Liver (tissue), 9 donors: ENCODE measurements around the gene MYL10. TPM values are rescaled to one million over a fixed set of nuclear protein-coding genes. Genes with fewer than 3 reads are reported as not detected.

Experiments used
- DNase-seq: peaks from one replicate; pipeline ENCODE4 v3.0.0-alpha.2; 2017; ENCODE audit warnings: low spot score
- H3K27ac ChIP-seq, 2 donors: one replicate each; pipeline ENCODE4 v1.7.0; 2013; ENCODE audit warnings: inconsistent platforms in 2 of 2, low read length in 2 of 2, control low read depth in 1 of 2, low read depth in 1 of 2, mild to moderate bottlenecking in 1 of 2
- H3K27me3 ChIP-seq, 4 donors: one replicate each; pipeline versions ENCODE4 v1.6.1 to v1.7.0; 2013; ENCODE audit warnings: low read length in 3 of 4, inconsistent platforms in 1 of 4, mild to moderate bottlenecking in 1 of 4, moderate library complexity in 1 of 4; ENCODE audit not compliant: control insufficient read depth in 4 of 4, insufficient read depth in 4 of 4
- H3K36me3 ChIP-seq, 4 donors: one replicate each; pipeline versions ENCODE4 v1.6.1 to v1.7.0; 2013; ENCODE audit warnings: low read length in 3 of 4, mild to moderate bottlenecking in 3 of 4, low read depth in 1 of 4, moderate library complexity in 1 of 4; ENCODE audit not compliant: control insufficient read depth in 4 of 4, insufficient read depth in 3 of 4
- H3K4me1 ChIP-seq, 4 donors: one replicate each; pipeline versions ENCODE4 v1.6.1 to v1.7.0; 2013; ENCODE audit warnings: low read length in 3 of 4, mild to moderate bottlenecking in 3 of 4, moderate library complexity in 1 of 4; ENCODE audit not compliant: control insufficient read depth in 4 of 4, insufficient read depth in 4 of 4
- H3K4me3 ChIP-seq, 3 donors: one replicate each; pipeline versions ENCODE4 v1.6.1 to v1.7.0; 2013; ENCODE audit warnings: low read length in 3 of 3, control low read depth in 1 of 3, low read depth in 1 of 3, mild to moderate bottlenecking in 1 of 3
- H3K9ac ChIP-seq, 2 donors: one replicate each; pipeline ENCODE4 v1.7.0; 2013; ENCODE audit warnings: low read length in 2 of 2, mild to moderate bottlenecking in 2 of 2, moderate library complexity in 2 of 2, control low read depth in 1 of 2, low read depth in 1 of 2
- H3K9me3 ChIP-seq, 4 donors: one replicate each; pipeline versions ENCODE4 v1.6.1 to v1.7.0; 2013; ENCODE audit warnings: low read length in 3 of 4; ENCODE audit not compliant: control insufficient read depth in 4 of 4
- EGR1 ChIP-seq, 2 donors: IDR thresholded peaks; 2 replicates each; pipeline ENCODE4 v1.6.1; 2016 to 2018; ENCODE audit warnings: antibody characterized with exemption in 2 of 2, low read depth in 2 of 2
- FOXA1 ChIP-seq: IDR thresholded peaks from 2 replicates; pipeline ENCODE4 v1.6.1; 2016; ENCODE audit warnings: antibody characterized with exemption
- FOXA2 ChIP-seq: IDR thresholded peaks from 2 replicates; pipeline ENCODE4 v1.6.1; 2016; ENCODE audit warnings: antibody characterized with exemption
- GABPA ChIP-seq, 2 donors: IDR thresholded peaks in 1 of 2; conservative IDR thresholded peaks in 1 of 2; 2 replicates each; pipeline ENCODE4 v1.6.1; 2016; ENCODE audit warnings: antibody characterized with exemption in 2 of 2, mild to moderate bottlenecking in 1 of 2, moderate library complexity in 1 of 2
- HNF4A ChIP-seq, 2 donors: conservative IDR thresholded peaks; 2 replicates each; pipeline ENCODE4 v1.6.1; 2016; ENCODE audit warnings: antibody characterized with exemption in 2 of 2, mild to moderate bottlenecking in 2 of 2
- HNF4G ChIP-seq: IDR thresholded peaks from 2 replicates; pipeline ENCODE4 v1.6.1; 2016; ENCODE audit warnings: antibody characterized with exemption
- JUND ChIP-seq, 2 donors: IDR thresholded peaks; 2 replicates each; pipeline ENCODE4 v1.6.1; 2016; ENCODE audit warnings: antibody characterized with exemption in 2 of 2
- NR2F2 ChIP-seq: IDR thresholded peaks from 2 replicates; pipeline ENCODE4 v1.6.1; 2016; ENCODE audit warnings: antibody characterized with exemption
- RAD21 ChIP-seq, 2 donors: IDR thresholded peaks; 2 replicates each; pipeline ENCODE4 v1.6.1; 2016; ENCODE audit warnings: antibody characterized with exemption in 2 of 2, mild to moderate bottlenecking in 2 of 2
- RXRA ChIP-seq, 2 donors: IDR thresholded peaks; 2 replicates each; pipeline ENCODE4 v1.6.1; 2017 to 2018; ENCODE audit warnings: antibody characterized with exemption in 2 of 2, mild to moderate bottlenecking in 1 of 2
- SP1 ChIP-seq: IDR thresholded peaks from 2 replicates; pipeline ENCODE4 v1.6.1; 2018; ENCODE audit warnings: antibody characterized with exemption, mild to moderate bottlenecking
- TAF1 ChIP-seq: conservative IDR thresholded peaks from 2 replicates; pipeline ENCODE4 v1.6.1; 2016; ENCODE audit warnings: antibody characterized with exemption, mild to moderate bottlenecking
- YY1 ChIP-seq: IDR thresholded peaks from 2 replicates; pipeline ENCODE4 v1.6.1; 2016; ENCODE audit warnings: antibody characterized with exemption, mild to moderate bottlenecking
- WGBS: extraction: QIAGEN DNeasy Blood & Tissue Kit; methylation state at CpG from one replicate; pipeline ENCODE4 v1.1.7; 2013; 5-methylcytosine and 5-hydroxymethylcytosine counted together
- polyA plus RNA-seq, 2 donors: library from polyadenylated mRNA; stranded (reverse) in 1 of 2; unstranded in 1 of 2; fragments of 200-250 nt in 1 of 2; fragments of >200 nt in 1 of 2; fragmentation: Nextera tagmentation in 1 of 2; extraction: Ambion mirVana in 1 of 2; gene quantifications; one replicate each; pipeline versions ENCODE4 v1.2.1 to v1.2.3, GENCODE V29; 2013 to 2015
- total RNA-seq, 2 donors: library from RNA; depleted of rRNA; stranded (reverse); fragments of >200 nt; gene quantifications; one replicate each; pipeline ENCODE4 v1.2.3, GENCODE V29; 2014
- TF ChIP-seq, protein P1 (sequence below): IDR thresholded peaks from 2 replicates; pipeline ENCODE4 v1.6.1; 2016; ENCODE audit warnings: antibody characterized with exemption
- TF ChIP-seq, protein P2 (sequence below): IDR thresholded peaks from 2 replicates; pipeline ENCODE4 v1.6.1; 2016; ENCODE audit warnings: antibody characterized with exemption
- TF ChIP-seq, protein P3 (sequence below): fragments of 150-350 bp; IDR thresholded peaks from 2 replicates; pipeline ENCODE4 v1.5.1; 2017; ENCODE audit warnings: improper control_type of control experiment, low read depth, low read length; ENCODE audit not compliant: missing input control
- TF ChIP-seq, protein P4 (sequence below): IDR thresholded peaks from 2 replicates; pipeline ENCODE4 v1.6.1; 2016; ENCODE audit warnings: antibody characterized with exemption, mild to moderate bottlenecking
- TF ChIP-seq, protein P5 (sequence below): IDR thresholded peaks from 2 replicates; pipeline ENCODE4 v1.6.1; 2016; ENCODE audit warnings: antibody characterized with exemption
- donor health status: healthy.
- donor health status: healthy.
- donor health status: healthy.
- donor health status: healthy.
- donor health status: healthy.

Gene MYL10
- total and polyA plus RNA-seq, 4 donors, result not detected

DNA sequence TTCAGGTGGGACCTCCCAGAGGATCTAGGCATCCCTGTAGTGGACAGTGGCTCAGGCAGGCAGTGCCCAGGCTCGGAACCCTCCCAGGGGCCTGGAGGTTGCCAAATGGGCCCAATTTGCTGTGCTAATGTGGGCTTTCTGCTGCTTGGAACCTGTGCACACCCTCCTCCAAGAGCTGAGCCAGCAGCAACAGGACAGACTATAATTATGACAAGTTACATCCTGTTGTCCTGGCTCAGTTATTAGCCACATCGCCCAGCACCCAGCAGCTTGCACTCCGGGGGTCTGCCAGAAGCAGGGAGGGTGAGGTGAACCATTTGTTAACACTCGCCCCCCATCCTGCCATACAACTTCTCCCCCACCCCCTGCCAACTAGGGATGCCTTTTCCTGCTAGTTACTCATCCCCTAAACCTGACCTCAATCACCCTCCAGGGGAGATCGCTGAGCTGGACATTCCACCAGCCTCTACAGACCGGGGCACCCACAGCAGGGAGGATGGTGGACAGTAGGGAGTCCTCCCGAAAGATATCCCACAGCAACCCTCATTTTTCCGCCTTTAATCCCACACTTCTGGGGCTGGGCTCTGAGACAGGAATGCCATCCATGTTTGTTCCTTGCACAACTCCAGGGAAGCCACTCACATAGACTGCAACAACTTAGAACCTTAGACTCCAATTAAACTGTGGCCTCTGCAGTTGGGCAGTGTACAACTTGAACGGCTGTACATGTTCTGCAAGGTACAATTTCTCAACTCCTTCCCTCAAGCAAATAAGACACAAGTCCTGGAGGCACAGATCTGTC, 7.9 kb upstream of the MYL10 start:
- TF ChIP-seq, protein P1, sequence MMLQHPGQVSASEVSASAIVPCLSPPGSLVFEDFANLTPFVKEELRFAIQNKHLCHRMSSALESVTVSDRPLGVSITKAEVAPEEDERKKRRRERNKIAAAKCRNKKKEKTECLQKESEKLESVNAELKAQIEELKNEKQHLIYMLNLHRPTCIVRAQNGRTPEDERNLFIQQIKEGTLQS, result no peak
- no peak for TF ChIP-seq RXRA (IDR thresholded peaks at IDR 0.05)
- TF ChIP-seq NR2F2, result no peak
- TF ChIP-seq GABPA (IDR thresholded peaks at IDR 0.05 in 1 of 2, conservative IDR thresholded peaks at IDR 0.05 in 1 of 2), result no peak
- no peak for TF ChIP-seq FOXA1
- no peak for TF ChIP-seq RAD21 (IDR thresholded peaks at IDR 0.05)
- TF ChIP-seq HNF4G, result no peak
- no peak for TF ChIP-seq FOXA2
- no peak for TF ChIP-seq SP1
- TF ChIP-seq, protein P2, sequence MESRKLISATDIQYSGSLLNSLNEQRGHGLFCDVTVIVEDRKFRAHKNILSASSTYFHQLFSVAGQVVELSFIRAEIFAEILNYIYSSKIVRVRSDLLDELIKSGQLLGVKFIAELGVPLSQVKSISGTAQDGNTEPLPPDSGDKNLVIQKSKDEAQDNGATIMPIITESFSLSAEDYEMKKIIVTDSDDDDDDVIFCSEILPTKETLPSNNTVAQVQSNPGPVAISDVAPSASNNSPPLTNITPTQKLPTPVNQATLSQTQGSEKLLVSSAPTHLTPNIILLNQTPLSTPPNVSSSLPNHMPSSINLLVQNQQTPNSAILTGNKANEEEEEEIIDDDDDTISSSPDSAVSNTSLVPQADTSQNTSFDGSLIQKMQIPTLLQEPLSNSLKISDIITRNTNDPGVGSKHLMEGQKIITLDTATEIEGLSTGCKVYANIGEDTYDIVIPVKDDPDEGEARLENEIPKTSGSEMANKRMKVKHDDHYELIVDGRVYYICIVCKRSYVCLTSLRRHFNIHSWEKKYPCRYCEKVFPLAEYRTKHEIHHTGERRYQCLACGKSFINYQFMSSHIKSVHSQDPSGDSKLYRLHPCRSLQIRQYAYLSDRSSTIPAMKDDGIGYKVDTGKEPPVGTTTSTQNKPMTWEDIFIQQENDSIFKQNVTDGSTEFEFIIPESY, result no peak
- TF ChIP-seq TAF1, result no peak
- TF ChIP-seq, protein P3, sequence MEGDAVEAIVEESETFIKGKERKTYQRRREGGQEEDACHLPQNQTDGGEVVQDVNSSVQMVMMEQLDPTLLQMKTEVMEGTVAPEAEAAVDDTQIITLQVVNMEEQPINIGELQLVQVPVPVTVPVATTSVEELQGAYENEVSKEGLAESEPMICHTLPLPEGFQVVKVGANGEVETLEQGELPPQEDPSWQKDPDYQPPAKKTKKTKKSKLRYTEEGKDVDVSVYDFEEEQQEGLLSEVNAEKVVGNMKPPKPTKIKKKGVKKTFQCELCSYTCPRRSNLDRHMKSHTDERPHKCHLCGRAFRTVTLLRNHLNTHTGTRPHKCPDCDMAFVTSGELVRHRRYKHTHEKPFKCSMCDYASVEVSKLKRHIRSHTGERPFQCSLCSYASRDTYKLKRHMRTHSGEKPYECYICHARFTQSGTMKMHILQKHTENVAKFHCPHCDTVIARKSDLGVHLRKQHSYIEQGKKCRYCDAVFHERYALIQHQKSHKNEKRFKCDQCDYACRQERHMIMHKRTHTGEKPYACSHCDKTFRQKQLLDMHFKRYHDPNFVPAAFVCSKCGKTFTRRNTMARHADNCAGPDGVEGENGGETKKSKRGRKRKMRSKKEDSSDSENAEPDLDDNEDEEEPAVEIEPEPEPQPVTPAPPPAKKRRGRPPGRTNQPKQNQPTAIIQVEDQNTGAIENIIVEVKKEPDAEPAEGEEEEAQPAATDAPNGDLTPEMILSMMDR, result no peak
- TF ChIP-seq YY1, result no peak
- no peak for TF ChIP-seq EGR1 (IDR thresholded peaks at IDR 0.05; ENCODE audit: low read depth in 2 of 2)
- TF ChIP-seq, protein P4, sequence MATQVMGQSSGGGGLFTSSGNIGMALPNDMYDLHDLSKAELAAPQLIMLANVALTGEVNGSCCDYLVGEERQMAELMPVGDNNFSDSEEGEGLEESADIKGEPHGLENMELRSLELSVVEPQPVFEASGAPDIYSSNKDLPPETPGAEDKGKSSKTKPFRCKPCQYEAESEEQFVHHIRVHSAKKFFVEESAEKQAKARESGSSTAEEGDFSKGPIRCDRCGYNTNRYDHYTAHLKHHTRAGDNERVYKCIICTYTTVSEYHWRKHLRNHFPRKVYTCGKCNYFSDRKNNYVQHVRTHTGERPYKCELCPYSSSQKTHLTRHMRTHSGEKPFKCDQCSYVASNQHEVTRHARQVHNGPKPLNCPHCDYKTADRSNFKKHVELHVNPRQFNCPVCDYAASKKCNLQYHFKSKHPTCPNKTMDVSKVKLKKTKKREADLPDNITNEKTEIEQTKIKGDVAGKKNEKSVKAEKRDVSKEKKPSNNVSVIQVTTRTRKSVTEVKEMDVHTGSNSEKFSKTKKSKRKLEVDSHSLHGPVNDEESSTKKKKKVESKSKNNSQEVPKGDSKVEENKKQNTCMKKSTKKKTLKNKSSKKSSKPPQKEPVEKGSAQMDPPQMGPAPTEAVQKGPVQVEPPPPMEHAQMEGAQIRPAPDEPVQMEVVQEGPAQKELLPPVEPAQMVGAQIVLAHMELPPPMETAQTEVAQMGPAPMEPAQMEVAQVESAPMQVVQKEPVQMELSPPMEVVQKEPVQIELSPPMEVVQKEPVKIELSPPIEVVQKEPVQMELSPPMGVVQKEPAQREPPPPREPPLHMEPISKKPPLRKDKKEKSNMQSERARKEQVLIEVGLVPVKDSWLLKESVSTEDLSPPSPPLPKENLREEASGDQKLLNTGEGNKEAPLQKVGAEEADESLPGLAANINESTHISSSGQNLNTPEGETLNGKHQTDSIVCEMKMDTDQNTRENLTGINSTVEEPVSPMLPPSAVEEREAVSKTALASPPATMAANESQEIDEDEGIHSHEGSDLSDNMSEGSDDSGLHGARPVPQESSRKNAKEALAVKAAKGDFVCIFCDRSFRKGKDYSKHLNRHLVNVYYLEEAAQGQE, result no peak
- TF ChIP-seq, protein P5, sequence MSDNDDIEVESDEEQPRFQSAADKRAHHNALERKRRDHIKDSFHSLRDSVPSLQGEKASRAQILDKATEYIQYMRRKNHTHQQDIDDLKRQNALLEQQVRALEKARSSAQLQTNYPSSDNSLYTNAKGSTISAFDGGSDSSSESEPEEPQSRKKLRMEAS, result no peak
- TF ChIP-seq JUND (IDR thresholded peaks at IDR 0.05), result no peak
- TF ChIP-seq HNF4A (conservative IDR thresholded peaks at IDR 0.05), result no peak
- peaks cover 2 to 5% (median 3%) of the 10 kb centered on the region in 4 donors for H3K9me3 ChIP-seq
- DNase-seq, result no peak
- no peak overlapping the region for H3K9ac ChIP-seq
- H3K27ac ChIP-seq, result no peak overlapping the region
- H3K36me3 ChIP-seq, result no peaks in the 10 kb centered on the region
- H3K4me3 ChIP-seq, result no peak overlapping the region
- H3K27me3 ChIP-seq, result no peaks in the 10 kb centered on the region
- 74% methylated on average over 9 of the region's 9 CpGs for WGBS
- H3K4me1 ChIP-seq, result no peaks in the 10 kb centered on the region
